Sciatic nerve (tissue), 2 donors: ENCODE results near the gene EXOC4. TPM values are rescaled to one million over a fixed set of nuclear protein-coding genes. Genes with fewer than 3 reads are reported as not detected.

Source experiments
- ATAC-seq: fragments of 200-7000 bp; cut with Tn5 transposase; one replicate; pipeline ENCODE4 v1.9.1; 2020; ENCODE audit warnings: mild to moderate bottlenecking, moderate library complexity
- DNase-seq: peaks from one replicate; pipeline ENCODE4 v3.0.0-alpha.2; 2020; ENCODE audit warnings: low spot score
- intact Hi-C: fragments of 100-400 bp; cut with DNase I; formaldehyde crosslinking; loops from one replicate; pipeline ENCODE4 v1.14.2; 2022
- total RNA-seq: library from RNA; stranded (reverse); fragmentation: NEBNext Ultra II Directional; extraction: Animal tissue kit (Norgen Biotek cat#: 25700); gene quantifications from one replicate; pipeline ENCODE4 v1.2.1, GENCODE V29; 2021
- donor health status: DM: no; HTN: no; CAD: no.
- donor health status: DM: no; HTN: no; CAD: no.

EXOC4 gene
- total RNA-seq, 1 donor from 2014 or later, result 109 TPM

DNA sequence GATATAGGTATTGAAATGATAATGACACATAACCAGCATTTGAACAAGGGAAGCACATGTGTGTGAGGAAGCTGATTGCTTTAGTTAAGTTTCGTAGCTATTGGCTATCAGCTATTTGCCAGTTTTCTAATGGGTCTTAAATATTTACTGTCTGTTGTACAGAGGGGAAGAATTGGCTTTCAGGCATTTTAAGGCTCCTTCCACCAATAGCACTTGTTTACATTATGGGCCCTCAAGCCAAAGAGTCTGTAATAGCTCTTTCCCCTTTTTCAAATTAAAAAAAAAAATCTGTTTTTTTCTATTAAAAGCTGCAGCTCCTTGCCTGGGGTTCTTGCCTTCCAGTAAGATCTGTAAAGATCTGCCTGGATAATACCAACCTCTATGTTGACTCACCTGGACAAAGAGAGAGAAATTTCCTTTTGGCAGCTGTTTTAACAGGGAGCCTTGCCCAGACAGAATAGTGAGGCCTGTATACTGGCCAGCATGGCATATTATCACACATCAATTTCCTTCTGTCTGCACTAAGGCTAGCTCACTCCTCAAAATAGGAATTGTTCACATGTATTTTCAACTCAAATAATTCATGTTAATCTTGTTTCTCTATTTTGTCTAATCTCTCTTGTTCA lies 769.5 kb downstream of the EXOC4 start:
- DNase-seq (no peak), ATAC-seq (no peak)
- intact Hi-C loops, result no loop called here

DNA sequence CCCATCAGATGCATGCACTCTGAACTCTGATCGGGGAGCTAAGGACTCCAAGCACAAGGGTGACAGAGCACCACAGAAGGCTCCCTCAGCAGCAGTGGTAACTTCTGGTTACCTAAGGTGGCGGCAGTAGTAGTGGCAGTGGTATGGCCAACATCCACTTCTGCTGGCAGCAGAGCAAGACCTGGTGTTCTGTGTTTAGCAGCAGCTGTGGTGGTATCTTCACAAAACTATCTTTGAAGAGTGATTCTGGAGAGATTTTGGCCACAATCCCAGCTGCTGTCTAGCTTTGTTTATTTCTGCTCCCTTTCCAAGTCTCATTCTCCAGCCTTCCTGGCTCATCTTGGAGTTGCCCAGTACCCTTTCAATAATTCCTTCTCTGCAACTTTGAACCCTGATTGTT lies 771.9 kb downstream of the EXOC4 start:
- intact Hi-C loops, result no loop called here
- DNase-seq (no peak), ATAC-seq (no peak)

DNA sequence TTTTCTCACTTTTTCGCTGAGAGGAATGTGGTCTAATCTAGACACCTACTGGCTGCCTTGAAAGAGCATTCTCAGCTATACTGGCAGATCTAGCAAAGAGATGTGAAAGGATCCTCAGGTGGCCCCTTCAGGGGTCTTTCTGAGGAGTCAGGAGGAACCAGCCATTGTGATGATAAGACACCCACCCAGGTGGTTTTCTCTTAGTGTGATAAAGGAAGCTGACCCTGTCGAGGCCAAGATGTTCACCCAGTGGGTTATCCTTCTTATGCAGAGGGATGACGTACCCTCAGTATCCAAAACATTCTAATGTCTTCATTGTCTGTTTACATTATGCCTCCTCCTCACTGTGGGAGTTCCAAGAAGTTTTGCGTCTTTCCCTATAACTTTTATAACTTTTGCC lies 776.0 kb downstream of the EXOC4 start:
- DNase-seq (no peak), ATAC-seq (no peak)
- intact Hi-C loops, result no loop called here

DNA sequence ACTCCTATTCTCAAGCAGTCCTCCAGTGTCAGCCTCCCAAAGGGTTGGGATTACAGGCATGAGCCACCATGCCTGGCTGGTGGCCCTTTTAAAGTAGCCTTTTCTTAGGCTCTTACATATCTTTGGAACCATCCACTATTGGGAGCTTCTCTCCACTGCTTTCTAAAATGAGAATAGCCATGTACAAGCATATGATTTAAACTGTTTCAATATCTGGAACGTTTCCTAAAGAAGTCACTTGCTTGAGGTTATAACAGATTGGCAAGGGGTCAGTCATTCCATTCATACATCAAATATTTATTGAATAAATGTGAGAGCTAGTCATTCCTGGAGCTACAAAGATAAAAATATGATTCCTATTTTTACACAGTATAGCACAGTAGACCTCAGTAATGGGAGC lies 776.9 kb downstream of the EXOC4 start:
- no peak for ATAC-seq
- no peak for DNase-seq
- intact Hi-C loops, result no loop called here

DNA sequence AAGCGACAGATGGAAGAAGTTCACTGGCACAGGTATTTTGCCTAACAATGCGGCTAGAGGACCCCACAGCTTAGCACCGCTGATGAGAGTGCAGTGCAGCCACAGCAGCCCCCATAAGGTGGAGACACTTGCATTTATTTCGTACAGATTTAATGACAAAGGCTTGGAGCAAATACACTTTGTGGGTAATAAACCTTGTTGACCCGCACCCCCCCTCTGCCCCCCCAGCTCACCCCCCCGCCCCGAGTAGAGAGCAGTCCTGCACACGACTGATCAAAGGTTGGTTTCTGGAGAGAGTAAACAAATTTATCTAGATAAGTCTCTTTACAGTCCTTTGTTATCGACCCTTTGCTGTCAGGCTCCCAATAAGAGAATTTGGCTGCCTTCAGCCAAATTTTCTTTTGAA lies 777.6 kb downstream of the EXOC4 start:
- no peak for ATAC-seq
- intact Hi-C loops, result no loop called here
- no peak for DNase-seq

DNA sequence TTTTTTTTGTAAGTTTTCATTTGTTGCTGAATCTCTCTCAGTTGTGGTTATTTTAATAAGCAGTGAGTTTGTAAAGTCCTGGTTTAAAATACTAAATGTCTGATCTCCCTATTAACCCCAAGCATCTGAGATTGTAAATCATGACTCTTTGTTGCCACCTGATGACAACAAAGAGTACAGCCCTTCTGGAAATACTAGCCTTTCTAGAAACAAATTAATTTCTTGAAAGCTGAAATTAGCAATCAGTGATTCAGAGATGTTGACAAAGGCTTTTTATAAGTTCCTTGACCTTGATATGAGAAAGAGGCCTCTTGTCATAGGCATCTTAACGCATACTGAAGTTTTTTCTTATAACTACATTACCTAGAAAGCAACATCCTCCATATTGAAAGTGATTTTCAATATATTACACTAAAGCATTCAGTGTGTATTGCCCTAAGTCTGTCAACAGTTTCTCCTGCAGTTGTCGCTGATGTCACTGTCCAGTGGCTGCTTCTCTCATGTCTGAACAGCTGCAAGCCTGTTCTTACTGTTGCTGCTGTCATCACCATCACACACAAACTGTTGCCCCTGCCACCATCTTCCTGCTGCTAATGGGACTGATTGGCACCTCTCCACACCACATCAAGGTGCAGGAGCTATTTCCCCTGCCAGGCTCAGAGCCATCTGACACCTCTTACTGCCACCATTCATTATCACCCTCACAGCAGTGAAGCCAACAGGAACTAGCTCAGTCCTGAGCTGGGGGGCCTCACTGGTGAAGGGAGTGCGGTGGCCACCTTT lies 779.1 kb downstream of the EXOC4 start:
- no peak for DNase-seq
- intact Hi-C loops, result no loop called here
- ATAC-seq, result no peak

DNA sequence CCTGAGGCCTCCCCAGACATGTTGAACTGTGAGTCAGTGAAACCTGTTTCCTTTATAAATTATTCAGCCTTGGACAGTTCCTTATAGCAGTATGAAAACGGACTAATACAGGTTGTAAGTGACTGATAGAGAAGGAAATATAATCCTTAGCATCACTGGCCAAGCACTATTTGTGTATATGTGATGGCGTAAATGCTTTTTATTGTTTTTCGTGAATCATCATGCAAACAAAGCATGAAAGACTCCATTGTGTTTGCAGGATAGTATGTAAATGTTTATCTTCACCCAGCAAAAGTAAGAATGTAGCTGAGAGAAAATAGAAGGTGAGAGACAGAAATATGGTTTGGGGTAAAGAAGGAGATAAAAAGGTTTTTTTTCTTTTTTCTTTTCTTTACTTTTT lies 781.8 kb downstream of the EXOC4 start:
- ATAC-seq (no peak), DNase-seq (no peak)
- intact Hi-C loops, result no loop called here

DNA sequence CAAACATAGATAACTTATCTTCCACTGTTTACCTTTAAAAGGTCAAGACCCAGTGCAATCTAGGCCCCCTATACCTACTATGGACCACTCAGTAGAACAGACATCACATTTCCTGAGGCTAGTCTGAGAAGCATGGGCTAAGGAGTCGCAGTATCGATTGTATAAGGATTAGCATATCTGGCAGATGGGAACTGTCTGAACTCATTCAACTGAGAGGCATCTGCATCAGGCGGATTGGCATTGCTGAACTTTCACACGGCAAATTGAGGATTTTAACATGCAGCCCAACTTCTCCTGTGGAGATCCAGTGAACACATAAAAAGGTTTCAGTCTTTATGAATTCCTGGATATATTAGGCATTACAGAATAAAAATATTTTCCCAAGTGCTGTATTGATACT lies 785.1 kb downstream of the EXOC4 start:
- intact Hi-C loops, result no loop called here
- DNase-seq, result no peak

DNA sequence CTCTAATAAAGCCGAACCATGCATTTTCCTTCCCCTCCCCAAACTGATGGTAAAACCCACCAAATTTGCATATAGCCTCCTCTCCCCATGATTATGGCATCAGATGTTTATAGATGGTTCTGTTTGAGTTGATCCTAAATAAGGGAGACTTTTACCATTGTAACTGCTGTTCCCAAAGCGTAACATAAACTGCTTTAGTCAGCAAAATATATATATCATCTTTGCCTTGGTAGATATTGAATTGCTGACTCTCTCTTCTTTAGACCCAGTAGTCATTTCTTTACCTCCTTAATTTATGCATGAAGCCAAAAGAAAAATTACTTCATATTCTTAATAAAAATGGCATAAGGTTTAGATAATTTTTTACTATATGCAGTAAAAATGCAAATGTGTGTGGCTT lies 788.1 kb downstream of the EXOC4 start:
- no peak for ATAC-seq
- DNase-seq, result no peak
- intact Hi-C loops, result no loop called here

More for the DNA sequence above, 785.1 kb downstream of the EXOC4 start:
- ATAC-seq, result no peak

DNA sequence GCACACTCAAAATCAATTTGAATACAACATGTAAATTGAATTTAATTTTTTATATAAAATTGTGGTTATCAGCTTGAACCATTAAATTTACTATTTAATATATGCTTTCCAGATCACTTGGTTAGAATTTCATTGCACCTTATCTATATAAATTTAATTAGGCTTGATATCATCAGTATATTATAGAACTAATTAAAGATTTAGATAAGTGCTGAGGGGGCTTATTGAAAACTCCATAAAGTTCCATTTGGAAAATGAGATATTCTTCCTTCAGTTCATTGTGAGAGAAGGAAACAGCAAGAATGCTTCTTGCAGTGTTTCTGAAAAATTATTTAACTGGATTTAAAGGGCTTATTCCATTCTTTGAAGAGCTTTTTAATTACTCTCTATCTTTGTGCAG lies 788.6 kb downstream of the EXOC4 start:
- DNase-seq (no peak), ATAC-seq (no peak)
- intact Hi-C loops, result no loop called here

DNA sequence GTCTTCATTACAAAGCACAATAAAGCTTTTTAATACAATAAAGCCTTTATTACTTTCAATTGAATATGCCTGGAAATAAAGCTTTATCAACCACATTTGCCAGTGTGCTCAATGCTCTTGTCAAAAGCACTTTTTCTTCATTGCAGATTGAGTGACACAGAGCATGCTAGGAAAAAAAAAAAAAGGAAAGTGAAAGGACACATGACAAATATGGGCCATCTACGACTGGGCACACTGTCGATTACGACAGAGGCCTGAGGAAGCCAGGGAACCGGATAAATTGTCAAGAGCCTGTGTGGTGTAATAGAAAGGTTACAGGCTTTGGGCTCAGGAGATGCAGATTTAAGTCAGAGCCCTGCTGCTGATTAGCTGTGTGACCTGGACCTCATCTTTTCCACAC lies 789.4 kb downstream of the EXOC4 start:
- no peak for ATAC-seq
- intact Hi-C loops, result no loop called here

DNA sequence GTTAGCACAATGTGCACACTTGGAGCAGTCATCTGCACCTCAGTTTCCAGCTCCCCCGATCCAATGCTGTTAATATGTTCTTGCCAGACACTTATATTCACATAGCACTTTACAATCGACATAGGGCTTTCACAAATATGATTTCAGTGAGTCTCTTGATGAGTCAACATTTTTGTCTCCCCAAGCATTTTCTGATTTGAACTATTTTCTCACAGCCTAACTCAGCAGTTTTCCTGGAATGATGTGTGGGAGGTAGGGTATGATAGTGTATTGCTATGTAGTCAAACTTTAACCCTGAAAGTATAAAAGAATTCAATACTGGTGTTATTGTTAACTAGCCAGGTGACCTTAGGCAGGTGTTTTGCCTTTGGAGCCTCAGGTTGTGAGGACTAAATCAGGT lies 791.8 kb downstream of the EXOC4 start:
- intact Hi-C loops, result no loop called here
- DNase-seq (no peak), ATAC-seq (no peak)

More for the DNA sequence above, 789.4 kb downstream of the EXOC4 start:
- DNase-seq, result no peak

DNA sequence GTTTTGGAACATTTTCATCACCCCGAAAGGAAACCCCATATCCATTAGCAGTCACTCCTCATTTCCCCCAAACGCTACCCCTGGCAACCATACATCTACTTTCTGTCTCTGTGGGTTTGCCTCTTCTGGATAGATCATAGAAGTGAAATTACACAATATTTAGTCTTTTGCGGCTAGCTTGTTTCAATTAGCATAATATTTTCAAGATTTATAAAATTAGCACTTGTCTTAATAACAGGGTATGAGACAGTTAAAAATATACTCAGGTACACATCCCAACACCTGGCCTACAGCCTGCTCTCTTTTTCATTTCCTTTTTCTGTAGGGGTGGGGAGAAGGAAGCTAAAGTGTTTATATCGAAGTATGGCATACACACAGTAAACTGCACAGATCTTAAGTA lies 792.8 kb downstream of the EXOC4 start:
- intact Hi-C loops, result no loop called here
- no peak for DNase-seq

DNA sequence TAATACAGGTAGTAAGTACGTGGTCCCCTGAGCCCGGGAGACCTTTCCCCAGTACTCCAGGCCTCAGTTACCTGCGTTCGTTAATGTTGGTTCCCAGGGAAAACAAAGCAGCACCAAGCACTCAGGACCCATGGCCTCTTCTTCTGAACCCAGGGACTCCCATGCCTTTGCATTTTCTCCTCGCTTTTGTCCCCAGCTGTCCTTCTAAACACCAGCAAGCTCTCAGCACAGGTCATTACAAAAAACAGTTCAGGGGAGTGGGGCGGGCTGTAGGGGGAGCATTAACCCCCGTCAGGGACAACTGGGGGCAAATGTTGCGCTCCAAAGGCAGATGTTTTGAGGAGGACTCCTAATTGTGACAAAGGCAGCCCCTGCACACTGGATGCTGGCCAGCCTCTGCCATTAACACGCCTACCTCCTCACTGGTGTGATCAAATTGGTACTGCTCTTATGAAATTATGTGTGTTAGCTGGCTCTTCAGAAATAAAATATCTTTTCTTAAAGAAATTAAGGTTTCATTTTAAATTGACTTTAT lies 793.8 kb downstream of the EXOC4 start:
- no peak for DNase-seq
- intact Hi-C loops, result no loop called here
- no peak for ATAC-seq

More for the DNA sequence above, 792.8 kb downstream of the EXOC4 start:
- ATAC-seq, result no peak

DNA sequence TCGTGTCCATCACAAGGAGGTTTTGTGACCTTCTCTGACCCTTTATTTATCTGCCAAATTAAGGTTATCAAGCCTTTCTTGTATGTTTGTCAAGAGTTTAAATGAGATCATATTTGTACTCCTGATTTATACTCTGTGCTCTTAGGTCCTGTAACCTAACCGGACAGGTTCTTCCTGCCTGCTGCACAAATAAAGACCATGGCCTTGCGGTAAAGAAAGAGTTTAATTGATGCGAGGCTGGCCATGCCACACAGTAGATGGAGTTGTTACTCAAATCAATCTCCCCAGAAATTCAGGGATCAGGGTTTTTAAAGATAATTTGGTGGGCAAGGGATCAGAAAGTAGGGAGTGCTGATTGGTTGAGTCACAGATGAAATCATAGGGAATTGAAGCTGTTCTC lies 794.8 kb downstream of the EXOC4 start:
- intact Hi-C loops, result no loop called here
- no peak for ATAC-seq
- DNase-seq, result no peak

DNA sequence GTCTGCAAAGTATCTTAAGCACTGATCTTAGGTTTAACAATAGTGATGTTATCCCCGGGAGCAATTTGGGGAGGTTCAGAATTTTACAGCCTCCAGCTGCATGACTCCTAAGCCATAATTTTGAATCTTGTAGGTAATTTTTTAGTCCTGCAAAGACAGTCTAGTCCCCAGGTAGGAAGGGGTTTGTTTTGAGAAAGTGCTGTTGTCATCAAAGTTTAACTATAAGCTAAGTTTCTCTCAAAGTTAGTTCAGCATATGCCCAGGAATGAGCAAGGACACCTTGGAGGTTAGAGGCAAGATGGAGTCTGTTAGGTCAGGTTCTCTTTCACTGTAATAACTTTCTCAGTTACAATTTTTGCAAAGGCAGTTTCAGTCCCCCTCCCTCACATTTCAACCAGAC lies 795.3 kb downstream of the EXOC4 start:
- no peak for ATAC-seq

DNA sequence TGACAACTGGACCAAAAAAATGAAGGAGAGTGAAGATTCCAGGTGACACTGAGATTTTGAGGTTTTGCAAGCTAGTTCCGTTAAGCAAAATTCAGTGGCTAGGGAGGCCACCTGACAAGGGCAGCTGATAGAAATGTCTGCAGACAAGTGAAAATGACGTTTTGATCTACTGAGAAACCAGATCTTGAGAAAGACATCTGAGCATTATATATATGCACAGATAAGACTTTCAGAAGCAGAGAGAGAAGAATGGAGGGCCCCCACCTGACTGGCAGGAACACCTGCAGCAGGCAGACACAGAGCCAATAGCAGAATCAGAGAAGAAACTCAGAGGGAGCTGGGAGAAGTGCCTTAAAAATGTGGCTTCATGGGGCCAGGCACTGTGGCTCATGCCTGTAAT lies 798.1 kb downstream of the EXOC4 start:
- no peak for ATAC-seq
- no peak for DNase-seq

More for the DNA sequence above, 795.3 kb downstream of the EXOC4 start:
- intact Hi-C loops, result no loop called here
- DNase-seq, result no peak

DNA sequence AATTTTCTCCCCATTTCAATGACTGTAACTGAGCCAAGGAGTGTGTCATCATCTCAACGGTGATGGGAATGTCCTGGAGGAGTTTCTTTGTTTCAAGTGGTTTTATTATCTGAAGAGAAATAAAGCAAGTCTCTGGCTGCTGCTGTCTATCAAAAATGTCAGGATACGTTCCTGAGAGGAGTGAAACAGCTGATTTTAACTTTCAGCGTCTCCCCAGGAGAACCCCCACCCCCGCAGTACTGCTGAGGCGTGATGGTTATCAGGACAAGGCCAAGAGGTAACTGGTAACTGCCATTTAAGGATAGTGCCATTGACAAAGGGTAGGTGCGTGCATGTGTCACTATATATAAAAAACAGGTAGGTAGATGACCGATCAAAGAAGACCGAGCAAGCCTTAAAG lies 803.9 kb downstream of the EXOC4 start:
- no peak for ATAC-seq
- no peak for DNase-seq
- intact Hi-C loops, result no loop called here

More for the DNA sequence above, 798.1 kb downstream of the EXOC4 start:
- intact Hi-C loops, result no loop called here

DNA sequence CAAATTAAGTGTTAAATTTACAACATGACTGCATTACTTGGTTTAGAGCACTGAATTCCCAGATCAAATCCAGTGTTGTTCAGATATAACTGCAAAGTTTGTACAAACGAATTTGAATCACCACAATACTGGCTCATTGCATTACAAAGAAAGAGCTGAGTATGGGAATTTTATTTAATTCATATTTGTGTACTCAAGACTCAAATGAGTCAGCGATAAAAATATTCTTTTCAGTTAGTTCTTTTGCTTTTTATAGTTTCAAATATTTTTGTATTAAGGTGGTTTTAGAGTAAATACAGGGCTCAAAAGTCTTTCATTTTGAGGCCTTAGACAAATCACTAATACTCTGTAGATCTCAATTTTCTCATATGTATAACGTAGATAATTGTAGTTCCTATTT lies 805.6 kb downstream of the EXOC4 start:
- DNase-seq (no peak), ATAC-seq (no peak)
- intact Hi-C loops, result no loop called here

DNA sequence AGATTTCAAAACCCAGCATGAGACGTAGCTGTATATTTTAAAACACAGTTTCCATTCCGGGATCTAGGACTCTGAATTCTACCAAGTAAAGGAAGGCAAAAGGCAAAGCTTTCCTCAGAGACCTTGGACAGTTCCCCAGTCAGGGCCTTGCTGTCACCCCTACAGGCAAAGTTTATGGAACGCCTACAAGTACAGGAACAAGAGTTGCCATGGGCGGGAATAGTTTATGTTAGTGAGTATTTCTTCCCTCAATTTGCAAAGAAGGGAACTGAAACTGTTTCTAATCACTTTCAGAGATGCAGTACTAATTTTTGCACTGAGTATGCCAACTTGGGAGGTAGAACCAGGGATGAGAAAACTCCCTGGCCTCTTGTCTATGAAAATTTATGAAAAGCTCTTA lies 806.1 kb downstream of the EXOC4 start:
- no peak for DNase-seq
- no peak for ATAC-seq
- intact Hi-C loops, result no loop called here

DNA sequence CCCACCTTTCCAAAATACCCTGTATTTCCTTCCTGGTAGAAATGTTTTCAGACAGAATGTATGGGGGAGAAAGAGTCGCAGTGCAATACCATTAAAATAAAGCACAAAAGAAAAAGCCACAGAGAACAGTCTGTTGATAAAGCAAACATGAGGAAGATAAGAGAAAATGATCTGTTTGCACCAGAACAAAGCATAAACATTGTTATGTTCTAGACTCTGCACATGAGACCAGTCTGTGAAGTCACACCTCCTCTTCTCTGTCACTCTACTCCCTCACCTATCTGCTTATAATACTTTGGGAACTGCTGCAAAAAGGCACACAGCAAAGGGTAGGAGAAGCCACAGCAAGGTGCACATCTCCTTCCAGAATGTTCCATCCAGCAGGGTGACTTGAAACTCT lies 807.0 kb downstream of the EXOC4 start:
- no peak for ATAC-seq
- intact Hi-C loops, result no loop called here
- no peak for DNase-seq
